ENCODE measurements around the gene UBE2D2. TPM values are rescaled to one million over a fixed set of nuclear protein-coding genes. Genes with fewer than 3 reads are reported as not detected.

Gene UBE2D2
- total and polyA plus RNA-seq, 10 of the 15 experiments (the other 5 are each of a cell fraction or from before 2014, with no cell fraction given), result 58.6 to 245 (median 128) TPM

DNA sequence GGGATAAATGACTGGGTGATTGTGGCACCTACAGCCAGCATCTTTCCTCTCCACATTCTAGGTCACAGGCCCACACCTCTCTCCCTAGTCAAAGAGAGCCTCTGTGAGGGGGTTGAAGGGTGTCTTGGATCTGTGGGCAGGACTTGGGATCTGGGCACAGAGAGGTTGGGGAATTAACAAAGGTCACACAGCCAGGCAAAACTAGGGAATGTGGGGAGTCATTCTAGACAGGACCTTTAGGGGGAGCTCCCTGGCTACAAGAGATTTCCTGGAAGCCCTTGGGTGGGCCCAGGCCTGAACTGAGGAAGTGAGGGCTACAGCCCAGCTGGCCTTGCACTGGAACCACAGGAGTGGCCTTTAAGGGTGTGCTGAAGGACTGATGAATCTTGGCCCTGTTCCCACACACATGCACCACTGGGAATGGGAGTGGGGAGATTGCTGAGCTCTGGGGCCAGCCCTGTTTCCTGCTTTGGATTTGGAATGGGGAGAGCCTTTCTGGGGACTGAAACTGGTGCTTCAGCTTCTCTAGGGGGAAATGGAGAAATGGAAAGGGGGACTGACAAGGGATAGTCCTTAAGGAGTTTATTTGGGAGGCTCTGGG is 74.6 kb downstream of the UBE2D2 start:
- FAIRE-seq (no peak), DNase-seq (ENCODE audit: low read depth, low spot score) (no peak), ATAC-seq (peak; percentile 7)
- Histone ChIP-seq H3K4me1 (ENCODE audit: control insufficient read depth, insufficient read depth, low read length) (peaks cover 65% of the 10 kb centered on the region), H3K27me3 (replicated peaks in 1 of 2; ENCODE audit: control insufficient read depth in 2 of 2, insufficient read depth in 2 of 2, low read length in 1 of 2) (no peaks in the 10 kb centered on the region), H3K9ac (ENCODE audit: control insufficient read depth, insufficient read depth, low read length) (peak overlapping the region; percentile 65), H3K4me2 (ENCODE audit: control insufficient read depth, insufficient read depth) (peak overlapping the region; percentile 98), H3K9me3 (replicated peaks; ENCODE audit: control insufficient read depth, insufficient read depth, low read length) (no peaks in the 10 kb centered on the region), H3K27ac (ENCODE audit: control insufficient read depth, insufficient read depth) (peak overlapping the region; percentile 97), H2AFZ (ENCODE audit: control insufficient read depth, low read depth, low read length) (no peak overlapping the region), H3K4me3 (peak overlapping the region; percentile 24; the same call in 1 of the 2 replicates), H3K36me3 (ENCODE audit: control insufficient read depth in 2 of 2, insufficient read depth in 2 of 2, low read length in 1 of 2) (peaks cover 1 to 4% of the 10 kb centered on the region in 2 experiments; a peak in 1 of 4 replicates), H3K79me2 (ENCODE audit: control insufficient read depth, insufficient read depth, low read length) (peaks cover 4% of the 10 kb centered on the region), H4K20me1 (ENCODE audit: control insufficient read depth, insufficient read depth) (no peaks in the 10 kb centered on the region)
- in situ Hi-C loops (cut with MboI) (no loop called here), intact Hi-C loops (cut with micrococcal nuclease; ENCODE audit: unreplicated experiment) (loop anchor here (1.0 to 10.0 kb wide), 5 partner anchors 17 to 329 kb away; no protein-coding TSS in a partner anchor)
- ChIA-PET RAD21 (ENCODE audit: unreplicated experiment) (interaction anchor here (0.7 to 9.2 kb wide), 31 partner anchors 9 to 298 kb away, joined by 3 to 265 read pairs (median 5); partner anchors contain the start of genes CXXC5 and UBE2D2), CTCF (interaction anchor here (0.6 to 10.5 kb wide), 29 partner anchors 7 to 213 kb away, joined by 3 to 335 read pairs (median 17); partner anchors contain the start of gene CXXC5), SMC1A (ENCODE audit: uncharacterized antibody, unreplicated experiment) (interaction anchor here (0.6 to 12.2 kb wide), 34 partner anchors 9 to 215 kb away, joined by 3 to 212 read pairs (median 6); partner anchors contain the start of gene CXXC5), POLR2A (interaction anchor here (0.5 to 9.8 kb wide), 15 partner anchors 12 to 152 kb away, joined by 3 to 163 read pairs (median 10); partner anchors contain the start of gene CXXC5)
- BruUV-seq (replicated peaks), result no TSS peak
- TF ChIP-seq, protein P1, sequence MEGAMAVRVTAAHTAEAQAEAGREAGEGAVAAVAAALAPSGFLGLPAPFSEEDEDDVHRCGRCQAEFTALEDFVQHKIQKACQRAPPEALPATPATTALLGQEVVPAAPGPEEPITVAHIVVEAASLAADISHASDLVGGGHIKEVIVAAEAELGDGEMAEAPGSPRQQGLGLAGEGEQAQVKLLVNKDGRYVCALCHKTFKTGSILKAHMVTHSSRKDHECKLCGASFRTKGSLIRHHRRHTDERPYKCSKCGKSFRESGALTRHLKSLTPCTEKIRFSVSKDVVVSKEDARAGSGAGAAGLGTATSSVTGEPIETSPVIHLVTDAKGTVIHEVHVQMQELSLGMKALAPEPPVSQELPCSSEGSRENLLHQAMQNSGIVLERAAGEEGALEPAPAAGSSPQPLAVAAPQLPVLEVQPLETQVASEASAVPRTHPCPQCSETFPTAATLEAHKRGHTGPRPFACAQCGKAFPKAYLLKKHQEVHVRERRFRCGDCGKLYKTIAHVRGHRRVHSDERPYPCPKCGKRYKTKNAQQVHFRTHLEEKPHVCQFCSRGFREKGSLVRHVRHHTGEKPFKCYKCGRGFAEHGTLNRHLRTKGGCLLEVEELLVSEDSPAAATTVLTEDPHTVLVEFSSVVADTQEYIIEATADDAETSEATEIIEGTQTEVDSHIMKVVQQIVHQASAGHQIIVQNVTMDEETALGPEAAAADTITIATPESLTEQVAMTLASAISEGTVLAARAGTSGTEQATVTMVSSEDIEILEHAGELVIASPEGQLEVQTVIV (IDR thresholded peaks at IDR 0.05; ENCODE audit: borderline replicate concordance, partially characterized antibody), result no peak
- TF ChIP-seq YY1 (IDR thresholded peaks at IDR 0.05; ENCODE audit: low read depth, low read length), result peak; percentile 34; the same call in 1 of the 2 replicates
- TF ChIP-seq NFXL1 (IDR thresholded peaks at IDR 0.05; ENCODE audit: borderline replicate concordance), result peak; percentile 92
- TF ChIP-seq RAD21 (IDR thresholded peaks at IDR 0.05; ENCODE audit: insufficient read depth, low read depth, low read length), result peak; percentile 74
- peak; percentile 75 for TF ChIP-seq GATAD2B (conservative IDR thresholded peaks at IDR 0.05; ENCODE audit: low read depth)
- TF ChIP-seq, protein P2, sequence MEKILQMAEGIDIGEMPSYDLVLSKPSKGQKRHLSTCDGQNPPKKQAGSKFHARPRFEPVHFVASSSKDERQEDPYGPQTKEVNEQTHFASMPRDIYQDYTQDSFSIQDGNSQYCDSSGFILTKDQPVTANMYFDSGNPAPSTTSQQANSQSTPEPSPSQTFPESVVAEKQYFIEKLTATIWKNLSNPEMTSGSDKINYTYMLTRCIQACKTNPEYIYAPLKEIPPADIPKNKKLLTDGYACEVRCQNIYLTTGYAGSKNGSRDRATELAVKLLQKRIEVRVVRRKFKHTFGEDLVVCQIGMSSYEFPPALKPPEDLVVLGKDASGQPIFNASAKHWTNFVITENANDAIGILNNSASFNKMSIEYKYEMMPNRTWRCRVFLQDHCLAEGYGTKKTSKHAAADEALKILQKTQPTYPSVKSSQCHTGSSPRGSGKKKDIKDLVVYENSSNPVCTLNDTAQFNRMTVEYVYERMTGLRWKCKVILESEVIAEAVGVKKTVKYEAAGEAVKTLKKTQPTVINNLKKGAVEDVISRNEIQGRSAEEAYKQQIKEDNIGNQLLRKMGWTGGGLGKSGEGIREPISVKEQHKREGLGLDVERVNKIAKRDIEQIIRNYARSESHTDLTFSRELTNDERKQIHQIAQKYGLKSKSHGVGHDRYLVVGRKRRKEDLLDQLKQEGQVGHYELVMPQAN (conservative IDR thresholded peaks at IDR 0.05), result 0 out of 2 replicates have a peak, but pooled peaks have one; percentile 34
- peak; percentile 100 for TF ChIP-seq SMARCA5 (IDR thresholded peaks at IDR 0.05)
- TF ChIP-seq, protein P3, sequence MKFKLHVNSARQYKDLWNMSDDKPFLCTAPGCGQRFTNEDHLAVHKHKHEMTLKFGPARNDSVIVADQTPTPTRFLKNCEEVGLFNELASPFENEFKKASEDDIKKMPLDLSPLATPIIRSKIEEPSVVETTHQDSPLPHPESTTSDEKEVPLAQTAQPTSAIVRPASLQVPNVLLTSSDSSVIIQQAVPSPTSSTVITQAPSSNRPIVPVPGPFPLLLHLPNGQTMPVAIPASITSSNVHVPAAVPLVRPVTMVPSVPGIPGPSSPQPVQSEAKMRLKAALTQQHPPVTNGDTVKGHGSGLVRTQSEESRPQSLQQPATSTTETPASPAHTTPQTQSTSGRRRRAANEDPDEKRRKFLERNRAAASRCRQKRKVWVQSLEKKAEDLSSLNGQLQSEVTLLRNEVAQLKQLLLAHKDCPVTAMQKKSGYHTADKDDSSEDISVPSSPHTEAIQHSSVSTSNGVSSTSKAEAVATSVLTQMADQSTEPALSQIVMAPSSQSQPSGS (IDR thresholded peaks at IDR 0.05; ENCODE audit: low read length), result no peak
- TF ChIP-seq TARDBP (IDR thresholded peaks at IDR 0.05; ENCODE audit: borderline replicate concordance), result 0 out of 2 replicates have a peak, but pooled peaks have one; percentile 52
- peak; percentile 58 for TF ChIP-seq SMC3 (IDR thresholded peaks at IDR 0.05; ENCODE audit: borderline replicate concordance, low read length)
- 0 out of 2 replicates have a peak, but pooled peaks have one; percentile 46 for TF ChIP-seq TCF3 (IDR thresholded peaks at IDR 0.05; ENCODE audit: borderline replicate concordance, insufficient read depth, low read depth, low read length)
- peak; percentile 18 for TF ChIP-seq SP1 (IDR thresholded peaks at IDR 0.05; ENCODE audit: low read depth, low read length)
- peak; percentile 86 for TF ChIP-seq IKZF1 (conservative IDR thresholded peaks at IDR 0.05)
- TF ChIP-seq TCF12 (IDR thresholded peaks at IDR 0.05; ENCODE audit: low read depth, low read length), result 0 out of 2 replicates have a peak, but pooled peaks have one; percentile 58
- TF ChIP-seq, protein P4, sequence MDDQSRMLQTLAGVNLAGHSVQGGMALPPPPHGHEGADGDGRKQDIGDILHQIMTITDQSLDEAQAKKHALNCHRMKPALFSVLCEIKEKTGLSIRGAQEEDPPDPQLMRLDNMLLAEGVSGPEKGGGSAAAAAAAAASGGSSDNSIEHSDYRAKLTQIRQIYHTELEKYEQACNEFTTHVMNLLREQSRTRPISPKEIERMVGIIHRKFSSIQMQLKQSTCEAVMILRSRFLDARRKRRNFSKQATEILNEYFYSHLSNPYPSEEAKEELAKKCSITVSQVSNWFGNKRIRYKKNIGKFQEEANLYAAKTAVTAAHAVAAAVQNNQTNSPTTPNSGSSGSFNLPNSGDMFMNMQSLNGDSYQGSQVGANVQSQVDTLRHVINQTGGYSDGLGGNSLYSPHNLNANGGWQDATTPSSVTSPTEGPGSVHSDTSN (IDR thresholded peaks at IDR 0.05; ENCODE audit: insufficient replicate concordance, low read depth, low read length), result no peak
- TF ChIP-seq SIN3A (IDR thresholded peaks at IDR 0.05; ENCODE audit: low read depth, low read length), result no peak
- peak; percentile 34; the same call in 1 of the 2 replicates for TF ChIP-seq ZNF217 (IDR thresholded peaks at IDR 0.05)
